Right renal pelvis (tissue), 4 donors: ENCODE measurements around the gene LGI4. TPM values are rescaled to one million over a fixed set of nuclear protein-coding genes. Genes with fewer than 3 reads are reported as not detected.

ENCODE experiments used
- DNase-seq, 4 donors: peaks; one replicate each; pipeline ENCODE4 v3.0.0-alpha.2; 2013; ENCODE audit warnings: low read depth in 4 of 4, low spot score in 3 of 4, missing footprints in 1 of 4
- polyA plus RNA-seq, 4 donors: library from polyadenylated mRNA; unstranded; fragments of 120-200 nt; gene quantifications; one replicate each; pipeline ENCODE4 v1.2.1, GENCODE V29; 2013; ENCODE audit not compliant: insufficient read length in 4 of 4

LGI4 gene
- polyA plus RNA-seq, 4 donors = 2.0 to 4.9 (median 3.2) TPM

GRCh38 chr19:35125270-35125717 is 9.6 kb downstream of the LGI4 start:
- DNase-seq = no peak

- DNase-seq = peak; percentile 81 to 89 (median 84)
These were observed 10.5 kb downstream of the LGI4 start for GRCh38 chr19:35124098-35125060.

- DNase-seq = no peak
These were observed 11.3 kb downstream of the LGI4 start for GRCh38 chr19:35123573-35123972.

GRCh38 chr19:35122687-35123551 is 11.9 kb downstream of the LGI4 start:
- no peak for DNase-seq

- no peak for DNase-seq
These were observed 14.0 kb downstream of the LGI4 start for GRCh38 chr19:35120898-35121297.

- DNase-seq = no peak
These were observed 14.4 kb downstream of the LGI4 start for GRCh38 chr19:35120492-35120891.

- DNase-seq = no peak
These were observed 15.2 kb downstream of the LGI4 start for GRCh38 chr19:35119578-35120155.

GRCh38 chr19:35119091-35119490 is 15.8 kb downstream of the LGI4 start:
- no peak for DNase-seq

- no peak for DNase-seq
These were observed 16.4 kb downstream of the LGI4 start for GRCh38 chr19:35118268-35119020.

- no peak for DNase-seq
These were observed 17.1 kb downstream of the LGI4 start for GRCh38 chr19:35117799-35118198.

GRCh38 chr19:35117116-35117515 is 17.7 kb downstream of the LGI4 start:
- no peak for DNase-seq

- no peak for DNase-seq
These were observed 18.6 kb downstream of the LGI4 start for GRCh38 chr19:35116072-35116801.

GRCh38 chr19:35115177-35115951 is 19.5 kb downstream of the LGI4 start, which contains the start of gene FXYD3:
Gene FXYD3, plus strand, starts transcription at chr19:35115823. Its CDS starts 3,554 bp downstream, at chr19:35119377.
- no peak for DNase-seq

- DNase-seq = peak; percentile 59 to 88 (median 73)
These were observed 20.3 kb downstream of the LGI4 start for GRCh38 chr19:35114353-35115176.

- DNase-seq = no peak
These were observed 21.7 kb downstream of the LGI4 start for GRCh38 chr19:35112995-35113688.

GRCh38 chr19:35110974-35111373 is 23.9 kb downstream of the LGI4 start:
- DNase-seq = no peak
